ENCODE measurements around the gene SMURF2. TPM values are rescaled to one million over a fixed set of nuclear protein-coding genes. Genes with fewer than 3 reads are reported as not detected.

SMURF2 gene
- polyA plus RNA-seq, 1 donor from 2014 or later: 55.2 TPM

DNA sequence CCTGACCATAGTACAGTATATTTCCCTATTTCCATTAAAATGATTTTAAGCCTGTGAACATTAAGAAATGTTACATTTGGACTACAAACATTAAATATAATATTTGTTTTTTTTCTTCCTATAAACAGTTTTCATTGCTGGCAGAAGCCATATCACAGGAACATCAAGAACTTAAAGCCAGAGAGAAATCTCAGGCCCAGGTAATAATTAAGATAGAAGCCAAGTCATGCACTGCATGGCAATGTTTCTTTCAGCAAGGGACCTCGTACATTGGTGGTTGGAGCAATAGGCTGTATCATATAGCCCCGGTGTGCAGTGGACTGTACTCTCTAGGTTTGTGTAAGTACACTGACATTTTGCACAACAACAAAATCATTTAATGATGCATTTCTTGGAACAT, 125.2 kb downstream of the SMURF2 start:
- TF ChIP-seq EZH2 (IDR thresholded peaks at IDR 0.05; ENCODE audit: borderline replicate concordance, insufficient read depth, low read length, poor library complexity, severe bottlenecking) (no peak), SMC3 (conservative IDR thresholded peaks at IDR 0.05; ENCODE audit: poor library complexity) (no peak), RAD21 (conservative IDR thresholded peaks at IDR 0.05) (no peak), MXI1 (conservative IDR thresholded peaks at IDR 0.05; ENCODE audit: poor library complexity, severe bottlenecking) (no peak), POLR2AphosphoS5 (IDR thresholded peaks at IDR 0.05) (no peak), EP300 (conservative IDR thresholded peaks at IDR 0.05; ENCODE audit: poor library complexity, severe bottlenecking) (no peak)
- TF ChIP-seq, protein P1, sequence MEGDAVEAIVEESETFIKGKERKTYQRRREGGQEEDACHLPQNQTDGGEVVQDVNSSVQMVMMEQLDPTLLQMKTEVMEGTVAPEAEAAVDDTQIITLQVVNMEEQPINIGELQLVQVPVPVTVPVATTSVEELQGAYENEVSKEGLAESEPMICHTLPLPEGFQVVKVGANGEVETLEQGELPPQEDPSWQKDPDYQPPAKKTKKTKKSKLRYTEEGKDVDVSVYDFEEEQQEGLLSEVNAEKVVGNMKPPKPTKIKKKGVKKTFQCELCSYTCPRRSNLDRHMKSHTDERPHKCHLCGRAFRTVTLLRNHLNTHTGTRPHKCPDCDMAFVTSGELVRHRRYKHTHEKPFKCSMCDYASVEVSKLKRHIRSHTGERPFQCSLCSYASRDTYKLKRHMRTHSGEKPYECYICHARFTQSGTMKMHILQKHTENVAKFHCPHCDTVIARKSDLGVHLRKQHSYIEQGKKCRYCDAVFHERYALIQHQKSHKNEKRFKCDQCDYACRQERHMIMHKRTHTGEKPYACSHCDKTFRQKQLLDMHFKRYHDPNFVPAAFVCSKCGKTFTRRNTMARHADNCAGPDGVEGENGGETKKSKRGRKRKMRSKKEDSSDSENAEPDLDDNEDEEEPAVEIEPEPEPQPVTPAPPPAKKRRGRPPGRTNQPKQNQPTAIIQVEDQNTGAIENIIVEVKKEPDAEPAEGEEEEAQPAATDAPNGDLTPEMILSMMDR (IDR thresholded peaks at IDR 0.05; ENCODE audit: poor library complexity, severe bottlenecking): no peak
- TF ChIP-seq, protein P2, sequence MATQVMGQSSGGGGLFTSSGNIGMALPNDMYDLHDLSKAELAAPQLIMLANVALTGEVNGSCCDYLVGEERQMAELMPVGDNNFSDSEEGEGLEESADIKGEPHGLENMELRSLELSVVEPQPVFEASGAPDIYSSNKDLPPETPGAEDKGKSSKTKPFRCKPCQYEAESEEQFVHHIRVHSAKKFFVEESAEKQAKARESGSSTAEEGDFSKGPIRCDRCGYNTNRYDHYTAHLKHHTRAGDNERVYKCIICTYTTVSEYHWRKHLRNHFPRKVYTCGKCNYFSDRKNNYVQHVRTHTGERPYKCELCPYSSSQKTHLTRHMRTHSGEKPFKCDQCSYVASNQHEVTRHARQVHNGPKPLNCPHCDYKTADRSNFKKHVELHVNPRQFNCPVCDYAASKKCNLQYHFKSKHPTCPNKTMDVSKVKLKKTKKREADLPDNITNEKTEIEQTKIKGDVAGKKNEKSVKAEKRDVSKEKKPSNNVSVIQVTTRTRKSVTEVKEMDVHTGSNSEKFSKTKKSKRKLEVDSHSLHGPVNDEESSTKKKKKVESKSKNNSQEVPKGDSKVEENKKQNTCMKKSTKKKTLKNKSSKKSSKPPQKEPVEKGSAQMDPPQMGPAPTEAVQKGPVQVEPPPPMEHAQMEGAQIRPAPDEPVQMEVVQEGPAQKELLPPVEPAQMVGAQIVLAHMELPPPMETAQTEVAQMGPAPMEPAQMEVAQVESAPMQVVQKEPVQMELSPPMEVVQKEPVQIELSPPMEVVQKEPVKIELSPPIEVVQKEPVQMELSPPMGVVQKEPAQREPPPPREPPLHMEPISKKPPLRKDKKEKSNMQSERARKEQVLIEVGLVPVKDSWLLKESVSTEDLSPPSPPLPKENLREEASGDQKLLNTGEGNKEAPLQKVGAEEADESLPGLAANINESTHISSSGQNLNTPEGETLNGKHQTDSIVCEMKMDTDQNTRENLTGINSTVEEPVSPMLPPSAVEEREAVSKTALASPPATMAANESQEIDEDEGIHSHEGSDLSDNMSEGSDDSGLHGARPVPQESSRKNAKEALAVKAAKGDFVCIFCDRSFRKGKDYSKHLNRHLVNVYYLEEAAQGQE (IDR thresholded peaks at IDR 0.05; ENCODE audit: borderline replicate concordance): no peak
- no peaks in the 10 kb centered on the region for H3F3A ChIP-seq (ENCODE audit: insufficient read depth, low read length, poor library complexity, severe bottlenecking)
- no peak overlapping the region for H3K4me2 ChIP-seq (ENCODE audit: low read length)
- no peaks in the 10 kb centered on the region for H3K27me3 ChIP-seq (ENCODE audit: insufficient read depth, low read depth, low read length)
- no peak overlapping the region for H3K4me3 ChIP-seq (ENCODE audit: low read length)
- peaks cover 17% of the 10 kb centered on the region for H3K36me3 ChIP-seq (ENCODE audit: insufficient read depth, low read length)
- H3K79me2 ChIP-seq (replicated peaks; ENCODE audit: insufficient read depth, low read length): no peaks in the 10 kb centered on the region
- no peak overlapping the region for H3K27ac ChIP-seq (ENCODE audit: low read length)
- H3K9me2 ChIP-seq (ENCODE audit: insufficient read depth, low read length): no peaks in the 10 kb centered on the region
- no peaks in the 10 kb centered on the region for H3K9me3 ChIP-seq (ENCODE audit: low read length)
- H2AFZ ChIP-seq (ENCODE audit: low read depth, low read length): no peak overlapping the region
- H4K20me1 ChIP-seq (ENCODE audit: insufficient read depth): no peaks in the 10 kb centered on the region
- no peak overlapping the region for H3K9ac ChIP-seq (ENCODE audit: low read length)

DNA sequence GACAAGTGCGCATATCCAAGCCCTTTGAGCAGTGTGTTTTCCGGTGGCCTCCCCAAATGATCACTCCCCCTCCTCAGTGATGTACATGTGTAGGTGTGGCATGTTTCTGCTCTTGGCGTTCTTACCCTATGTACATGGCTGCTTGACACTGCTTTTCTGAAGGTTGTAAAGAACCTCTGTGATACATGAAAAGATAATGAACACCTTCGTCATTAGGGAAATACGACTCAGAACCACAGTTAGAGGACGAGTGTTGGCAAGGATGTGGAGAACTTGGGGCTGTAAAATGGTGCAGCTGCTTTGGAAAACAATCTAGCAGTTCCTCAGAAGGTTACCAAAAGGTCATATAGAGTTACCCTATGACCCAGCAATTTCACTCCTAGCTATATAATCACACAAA, 126.8 kb downstream of the SMURF2 start:
- no peaks in the 10 kb centered on the region for H3F3A ChIP-seq (ENCODE audit: insufficient read depth, low read length, poor library complexity, severe bottlenecking)
- no peaks in the 10 kb centered on the region for H3K9me2 ChIP-seq (ENCODE audit: insufficient read depth, low read length)
- no peaks in the 10 kb centered on the region for H4K20me1 ChIP-seq (ENCODE audit: insufficient read depth)
- no peak overlapping the region for H3K9ac ChIP-seq (ENCODE audit: low read length)
- TF ChIP-seq MXI1 (conservative IDR thresholded peaks at IDR 0.05; ENCODE audit: poor library complexity, severe bottlenecking) (no peak), RAD21 (conservative IDR thresholded peaks at IDR 0.05) (no peak), POLR2AphosphoS5 (IDR thresholded peaks at IDR 0.05) (peak; percentile 14)
- TF ChIP-seq, protein P1 (IDR thresholded peaks at IDR 0.05; ENCODE audit: poor library complexity, severe bottlenecking): no peak
- no peaks in the 10 kb centered on the region for H3K27me3 ChIP-seq (ENCODE audit: insufficient read depth, low read depth, low read length)
- H3K79me2 ChIP-seq (replicated peaks; ENCODE audit: insufficient read depth, low read length): no peaks in the 10 kb centered on the region
- peaks cover 23% of the 10 kb centered on the region for H3K36me3 ChIP-seq (ENCODE audit: insufficient read depth, low read length)
- no peak overlapping the region for H3K27ac ChIP-seq (ENCODE audit: low read length)
- H2AFZ ChIP-seq (ENCODE audit: low read depth, low read length): no peak overlapping the region
- no peak overlapping the region for H3K4me2 ChIP-seq (ENCODE audit: low read length)
- no peak overlapping the region for H3K4me3 ChIP-seq (ENCODE audit: low read length)
- no peaks in the 10 kb centered on the region for H3K9me3 ChIP-seq (ENCODE audit: low read length)

All from neural cell (in vitro differentiated cells).